SH-SY5Y (cell line): ENCODE data around the gene PCYT1A.

Experiments
- GATA2 ChIP-seq: IDR thresholded peaks from 2 replicates; pipeline ENCODE4 v1.6.1; 2011; ENCODE audit warnings: mild to moderate bottlenecking, low read depth, low read length
- GATA3 ChIP-seq: IDR thresholded peaks from 2 replicates; pipeline ENCODE4 v1.6.1; 2011; ENCODE audit warnings: low read depth, mild to moderate bottlenecking, low read length, moderate library complexity

DNA sequence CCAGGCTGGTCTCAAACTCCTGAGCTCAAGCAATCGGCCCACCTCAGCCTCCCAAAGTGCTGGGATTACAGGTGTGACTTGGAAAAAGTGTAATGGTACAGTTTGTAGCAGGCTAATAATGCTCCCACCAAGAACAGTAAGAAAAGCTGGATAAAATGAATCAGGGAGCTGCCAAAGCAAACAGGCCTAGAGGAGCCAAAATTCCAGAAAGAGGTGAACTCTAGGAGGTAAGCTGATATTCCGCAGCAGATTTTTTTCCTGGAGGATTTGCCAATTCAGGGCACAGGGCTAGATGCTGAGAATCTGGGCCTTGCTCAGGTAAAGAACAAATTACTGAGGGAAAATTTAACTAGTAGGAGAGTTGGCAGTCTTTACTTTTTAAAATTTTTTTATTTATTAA lies 11.0 kb upstream of the PCYT1A start:
- TF ChIP-seq GATA2 (no peak), GATA3 (no peak)
